ENCODE data around the gene ELOVL5. TPM values are rescaled to one million over a fixed set of nuclear protein-coding genes. Genes with fewer than 3 reads are reported as not detected.

The ELOVL5 gene
- total RNA-seq, 3 donors from 2014 or later = 11.5 to 60.6 (median 27.5) TPM

GRCh38 chr6:53273370-53273769, 75.4 kb downstream of the ELOVL5 start:
- Histone ChIP-seq H3K4me1 (ENCODE audit: low read depth) (no peaks in the 10 kb centered on the region), H3K4me3 (no peak overlapping the region), H3K9me3 (no peaks in the 10 kb centered on the region), H3K36me3 (ENCODE audit: low read depth) (no peaks in the 10 kb centered on the region)
- DNase-seq (no peak), ATAC-seq (no peak)
- TF ChIP-seq CTCF (IDR thresholded peaks at IDR 0.05) = no peak
- intact Hi-C loops (cut with DNase I, micrococcal nuclease) = no loop called here

- no peak for ATAC-seq
- H3K36me3 ChIP-seq (ENCODE audit: low read depth) = no peaks in the 10 kb centered on the region
- H3K4me1 ChIP-seq (ENCODE audit: low read depth) = no peaks in the 10 kb centered on the region
Measured at GRCh38 chr6:53269827-53270226, 78.9 kb downstream of the ELOVL5 start.

GRCh38 chr6:53268858-53269608, 79.7 kb downstream of the ELOVL5 start:
- no peaks in the 10 kb centered on the region for H3K36me3 ChIP-seq (ENCODE audit: low read depth)

More at GRCh38 chr6:53269827-53270226, 78.9 kb downstream of the ELOVL5 start:
- intact Hi-C loops (cut with DNase I, micrococcal nuclease) = no loop called here
- no peak overlapping the region for H3K4me3 ChIP-seq
- TF ChIP-seq CTCF (IDR thresholded peaks at IDR 0.05) = no peak
- H3K9me3 ChIP-seq = no peaks in the 10 kb centered on the region
- DNase-seq = no peak

GRCh38 chr6:53266553-53267090, 82.1 kb downstream of the ELOVL5 start:
- Histone ChIP-seq H3K9me3 (no peaks in the 10 kb centered on the region), H3K36me3 (ENCODE audit: low read depth) (no peaks in the 10 kb centered on the region), H3K4me1 (ENCODE audit: low read depth) (no peaks in the 10 kb centered on the region), H3K4me3 (no peak overlapping the region)
- no peak for DNase-seq
- ATAC-seq = no peak
- intact Hi-C loops (cut with DNase I, micrococcal nuclease) = no loop called here
- no peak for TF ChIP-seq CTCF (IDR thresholded peaks at IDR 0.05)

More at GRCh38 chr6:53268858-53269608, 79.7 kb downstream of the ELOVL5 start:
- Histone ChIP-seq H3K4me1 (ENCODE audit: low read depth) (no peaks in the 10 kb centered on the region), H3K4me3 (no peak overlapping the region), H3K9me3 (no peaks in the 10 kb centered on the region)
- DNase-seq = no peak
- ATAC-seq = no peak
- intact Hi-C loops (cut with DNase I, micrococcal nuclease) = no loop called here
- no peak for TF ChIP-seq CTCF (IDR thresholded peaks at IDR 0.05)

- Histone ChIP-seq H3K36me3 (ENCODE audit: low read depth) (no peaks in the 10 kb centered on the region), H3K9me3 (no peaks in the 10 kb centered on the region), H3K4me1 (ENCODE audit: low read depth) (no peaks in the 10 kb centered on the region), H3K4me3 (no peak overlapping the region)
- no peak for ATAC-seq
- no peak for DNase-seq
- TF ChIP-seq CTCF (IDR thresholded peaks at IDR 0.05) = no peak
- intact Hi-C loops (cut with DNase I, micrococcal nuclease) = no loop called here
Measured at GRCh38 chr6:53264915-53265607, 83.7 kb downstream of the ELOVL5 start.

Measured in mucosa of descending colon (tissue), 3 donors.